Ammon's horn (tissue), 1 donor: ENCODE data around the gene PTPRN2.
A peak's percentile ranks its signal among the peaks of the same experiment; 100 is the strongest.
"Not testable (repeated sequence)": the region's sequence is repeated elsewhere in the genome, so short reads cannot be mapped to it uniquely, and the experiment has no call there.

ENCODE experiments used
- DNase-seq: peaks from one replicate; pipeline ENCODE4 v3.0.0-alpha.2; 2016; ENCODE audit warnings: low spot score

Gene PTPRN2

GRCh38 chr7:158516524-158516923 lies 71.1 kb downstream of the PTPRN2 start:
- DNase-seq: no peak

GRCh38 chr7:158512869-158513268 lies 74.8 kb downstream of the PTPRN2 start:
- no peak for DNase-seq

- no peak for DNase-seq
These were observed 75.6 kb downstream of the PTPRN2 start for GRCh38 chr7:158512042-158512441.

- DNase-seq: peak; percentile 24
These were observed 78.7 kb downstream of the PTPRN2 start for GRCh38 chr7:158508802-158509385.

- not testable (repeated sequence) for DNase-seq
These were observed 79.3 kb downstream of the PTPRN2 start for GRCh38 chr7:158508321-158508720.

GRCh38 chr7:158507917-158508316 lies 79.7 kb downstream of the PTPRN2 start:
- DNase-seq: no peak

GRCh38 chr7:158507175-158507574 lies 80.4 kb downstream of the PTPRN2 start:
- not testable (repeated sequence) for DNase-seq

- DNase-seq: no peak
These were observed 81.0 kb downstream of the PTPRN2 start for GRCh38 chr7:158506626-158507025.

GRCh38 chr7:158505683-158506082 lies 81.9 kb downstream of the PTPRN2 start:
- DNase-seq: no peak

- DNase-seq: no peak
These were observed 85.4 kb downstream of the PTPRN2 start for GRCh38 chr7:158502068-158502750.

GRCh38 chr7:158501393-158502067 lies 86.1 kb downstream of the PTPRN2 start:
- no peak for DNase-seq

GRCh38 chr7:158500651-158501052 lies 87.0 kb downstream of the PTPRN2 start:
- DNase-seq: no peak

- no peak for DNase-seq
These were observed 88.6 kb downstream of the PTPRN2 start for GRCh38 chr7:158499082-158499455.

- no peak for DNase-seq
These were observed 89.1 kb downstream of the PTPRN2 start for GRCh38 chr7:158498443-158499081.

GRCh38 chr7:158497627-158498026 lies 90.0 kb downstream of the PTPRN2 start:
- DNase-seq: no peak

- no peak for DNase-seq
These were observed 91.8 kb downstream of the PTPRN2 start for GRCh38 chr7:158495786-158496185.

- no peak for DNase-seq
These were observed 92.4 kb downstream of the PTPRN2 start for GRCh38 chr7:158495216-158495615.

- no peak for DNase-seq
These were observed 93.0 kb downstream of the PTPRN2 start for GRCh38 chr7:158494643-158495042.

- DNase-seq: no peak
These were observed 93.4 kb downstream of the PTPRN2 start for GRCh38 chr7:158494162-158494586.

GRCh38 chr7:158492367-158492764 lies 95.3 kb downstream of the PTPRN2 start:
- no peak for DNase-seq

- no peak for DNase-seq
These were observed 96.5 kb downstream of the PTPRN2 start for GRCh38 chr7:158491094-158491493.

- DNase-seq: no peak
These were observed 97.3 kb downstream of the PTPRN2 start for GRCh38 chr7:158490171-158490782.
